NOMO-1 (cell line): ENCODE measurements around the gene VAV3.

ENCODE experiments used
- DNase-seq, 2 experiments: peaks; one replicate each; lab custom pipeline; 2025; ENCODE audit not compliant: unreplicated experiment in 2 of 2; lab: John Stamatoyannopoulos, UW

The VAV3 gene

DNA sequence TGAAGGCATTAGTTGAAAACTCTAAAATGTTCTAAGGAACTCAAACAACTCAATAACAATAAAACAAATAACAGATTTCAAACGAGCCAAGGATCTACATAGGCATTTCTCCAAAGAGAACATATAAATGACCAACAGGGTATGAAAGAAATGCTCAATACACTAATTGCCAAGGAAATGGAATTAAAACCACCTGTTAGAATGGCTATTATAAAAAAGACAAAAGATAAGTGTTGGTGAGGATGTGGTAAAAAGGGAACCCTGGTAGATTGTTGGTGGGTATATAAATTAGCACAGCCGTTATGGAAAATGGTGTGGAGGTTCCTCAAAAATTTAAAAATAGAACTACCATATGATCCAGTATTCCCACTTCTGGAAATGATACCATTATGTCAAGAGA, 9.1 kb upstream of the VAV3 start:
- no peak for DNase-seq

DNA sequence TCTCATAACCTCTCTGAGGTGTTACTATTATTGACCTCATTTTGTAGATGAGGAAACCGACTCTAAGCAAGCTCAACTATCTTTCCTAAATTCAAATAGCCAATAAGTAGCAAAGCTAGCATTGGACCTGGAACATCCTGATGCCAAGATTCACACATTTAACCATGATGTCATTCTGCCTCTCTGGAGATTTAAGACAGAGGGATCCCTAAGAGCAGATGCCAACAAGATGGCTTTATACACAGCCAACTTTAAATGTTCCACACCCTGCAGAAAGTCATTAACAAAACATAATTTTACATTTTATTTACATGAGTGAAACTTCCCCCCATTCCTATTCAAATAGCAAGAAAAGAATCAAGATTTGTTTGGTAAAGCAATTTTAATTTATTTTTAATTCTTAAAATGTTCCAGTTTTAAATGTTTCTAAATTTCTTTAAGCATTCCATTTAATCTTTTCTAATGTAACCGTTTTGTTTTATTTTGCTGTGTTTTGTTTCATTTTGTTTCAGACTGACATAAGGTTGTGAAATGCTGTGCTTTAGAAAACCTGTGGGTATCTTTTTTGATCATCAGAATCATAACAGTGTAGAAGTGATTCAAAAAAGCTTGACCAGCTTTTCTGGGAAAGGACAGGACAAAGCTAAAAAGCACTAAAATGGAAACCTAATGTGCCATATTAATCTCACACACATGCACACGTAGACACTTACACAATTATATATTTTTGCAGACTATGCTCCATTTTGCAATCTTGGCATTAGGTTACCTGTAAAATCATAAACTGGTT, 7.6 kb upstream of the VAV3 start:
- no peak for DNase-seq

DNA sequence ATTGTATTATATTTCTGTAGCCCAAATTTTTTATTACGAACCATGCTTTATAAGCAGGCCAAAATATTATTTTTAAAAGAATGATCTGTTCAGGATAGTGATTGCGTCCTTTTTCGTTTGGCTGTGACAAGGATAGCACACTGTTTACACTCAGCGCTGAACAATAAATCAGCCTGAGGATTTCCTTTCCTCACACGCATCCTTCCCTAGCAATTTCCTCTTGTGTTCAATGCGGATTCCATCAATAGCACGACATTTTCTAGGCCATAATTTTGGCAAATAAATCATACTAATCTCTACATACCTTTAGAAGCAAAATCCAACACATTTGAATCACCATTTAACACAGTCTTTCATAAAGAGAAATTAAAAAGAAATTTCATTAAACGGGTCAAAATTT, 1.6 kb upstream of the VAV3 start:
- DNase-seq: no peak

DNA sequence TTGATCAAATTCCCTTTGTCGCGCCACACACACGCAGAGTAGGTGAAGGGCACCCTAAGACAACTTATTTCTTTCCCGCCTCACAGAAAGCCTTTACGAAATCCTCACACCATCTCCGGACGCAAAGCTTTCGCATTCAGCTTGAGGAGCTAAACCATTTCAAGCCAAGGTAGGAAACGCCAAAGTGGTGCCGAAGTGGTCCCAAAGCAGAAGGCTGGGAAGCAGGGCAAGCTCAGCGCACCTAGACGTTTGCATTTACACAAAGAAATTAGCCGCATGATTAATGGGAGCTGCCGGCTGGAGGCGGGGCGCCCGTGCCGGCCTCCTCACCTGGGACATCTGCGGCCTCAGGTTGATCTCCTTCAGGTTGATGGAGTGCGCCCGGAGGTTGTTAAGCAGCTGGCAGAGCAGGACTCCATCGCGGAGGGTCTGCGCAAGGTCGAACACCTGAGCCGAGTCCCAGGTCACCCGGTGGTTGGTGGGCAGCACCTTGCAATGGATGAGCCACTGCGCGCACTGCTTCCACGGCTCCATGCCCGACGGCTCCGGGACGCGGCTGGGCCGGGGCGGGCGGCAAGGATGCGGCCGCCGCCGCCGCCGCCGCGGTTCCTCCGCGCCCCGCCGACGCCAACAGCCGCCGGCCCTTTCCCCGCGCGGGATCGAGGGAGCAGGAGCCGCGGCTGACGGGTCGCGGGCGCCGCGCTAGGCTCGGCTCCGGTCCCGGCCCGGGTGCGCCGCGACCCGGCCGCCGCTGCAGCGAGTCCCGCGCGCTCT, 457 bp downstream of the VAV3 start:
- no peak for DNase-seq

DNA sequence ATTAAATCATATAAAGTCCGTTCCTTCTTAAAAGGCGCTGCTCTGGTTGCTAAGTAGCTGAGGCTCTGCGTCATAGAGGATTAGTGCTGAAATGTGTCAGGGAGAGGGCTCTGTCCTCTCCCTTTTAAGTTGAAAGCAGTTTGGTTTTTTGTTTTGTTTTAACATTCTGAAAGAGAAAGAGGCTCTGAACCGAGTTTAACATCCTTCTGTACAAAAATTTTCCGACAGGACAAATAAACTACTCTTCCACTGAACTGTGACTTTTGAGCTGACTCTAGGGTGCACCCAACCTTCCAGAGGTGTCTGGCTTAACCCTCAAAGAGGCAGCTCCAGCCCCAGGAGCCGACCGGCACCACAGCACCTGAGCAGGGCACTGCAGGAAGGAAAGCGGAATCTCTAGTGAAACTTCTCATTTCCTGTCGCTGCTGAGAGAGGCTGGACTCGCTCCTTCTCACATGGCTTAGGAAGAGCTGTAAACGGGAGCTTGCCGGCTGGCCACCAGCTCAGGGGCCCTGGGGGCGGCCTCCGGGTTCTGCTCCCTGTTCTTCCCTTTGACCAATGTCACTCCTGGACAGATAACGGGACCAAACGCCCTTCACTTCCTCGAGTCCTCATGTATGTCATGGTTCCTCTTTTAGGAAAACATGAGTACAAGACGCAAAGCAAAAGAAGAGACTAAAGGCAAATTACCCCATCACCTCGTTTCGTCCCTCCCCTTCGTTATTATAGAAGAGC, 1.2 kb downstream of the VAV3 start:
- peak; percentile 59 to 79 for DNase-seq

DNA sequence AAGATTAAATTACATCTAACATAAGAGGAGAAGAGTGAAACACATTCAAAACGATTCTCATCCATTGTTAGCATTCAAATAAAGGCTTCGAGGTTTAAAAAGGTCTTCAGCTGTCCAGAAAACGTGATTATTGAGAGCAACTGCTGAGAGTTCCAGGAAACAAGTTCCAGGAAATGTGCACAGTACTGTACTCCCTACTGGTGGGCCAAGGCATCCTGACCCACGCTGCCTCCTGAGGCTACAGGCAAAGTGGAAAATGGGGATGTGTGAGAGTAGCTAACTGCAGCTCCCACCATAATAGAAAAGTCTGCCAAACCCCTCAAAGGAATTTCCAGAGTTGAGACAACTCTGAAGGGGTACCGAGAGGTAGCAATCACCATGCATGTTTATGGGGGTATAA, 2.0 kb downstream of the VAV3 start:
- DNase-seq: no peak

DNA sequence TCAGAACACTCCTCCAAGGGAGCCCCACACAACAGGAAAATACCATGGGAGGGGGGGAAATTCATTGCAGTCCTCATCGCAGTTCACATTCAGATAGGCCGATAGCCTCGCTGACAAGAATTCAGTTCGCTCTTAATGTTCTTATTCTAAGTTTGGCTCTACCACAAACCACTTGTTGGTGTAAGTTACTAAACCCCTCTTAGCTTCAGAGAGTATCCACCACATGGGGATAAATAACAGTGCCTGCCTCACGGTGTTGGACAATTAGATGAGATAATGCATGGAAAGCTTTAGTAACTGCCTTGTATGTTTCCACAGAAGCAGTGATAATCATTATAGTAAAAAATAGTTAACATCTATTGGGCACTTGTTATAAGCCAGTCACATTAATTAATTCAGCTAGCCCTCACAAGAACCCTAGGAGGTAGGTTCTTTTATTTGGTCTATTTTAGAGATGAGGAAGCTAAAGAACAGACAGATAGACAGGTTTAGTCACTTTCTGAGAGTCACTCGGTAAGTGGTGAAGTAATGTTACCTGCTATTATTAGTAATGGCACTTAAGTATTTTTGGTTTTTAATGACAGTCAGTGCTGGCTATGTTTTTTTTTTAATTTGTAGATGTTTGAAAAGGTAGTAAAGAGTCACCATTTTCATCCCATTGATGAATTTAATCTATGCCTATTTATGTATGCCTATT, 10.1 kb downstream of the VAV3 start:
- no peak for DNase-seq

DNA sequence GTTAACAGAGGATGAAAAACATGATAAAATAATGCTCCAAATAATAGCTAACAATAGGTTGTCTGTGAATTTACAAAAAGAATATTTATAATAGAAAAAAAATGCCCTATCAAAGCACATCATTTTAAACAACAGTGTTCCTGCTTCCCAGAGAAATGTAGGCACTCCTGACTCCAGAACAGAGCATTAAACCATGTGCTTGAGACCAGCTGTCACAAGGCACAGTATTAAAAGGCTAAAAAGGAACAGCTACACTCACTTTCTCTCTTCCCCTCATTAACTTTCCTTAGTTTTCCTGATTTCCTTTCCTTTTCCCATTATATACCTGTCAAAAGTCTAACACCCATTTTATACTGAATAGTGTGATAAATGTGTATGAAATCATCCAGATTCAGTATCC, 10.9 kb downstream of the VAV3 start:
- no peak for DNase-seq

DNA sequence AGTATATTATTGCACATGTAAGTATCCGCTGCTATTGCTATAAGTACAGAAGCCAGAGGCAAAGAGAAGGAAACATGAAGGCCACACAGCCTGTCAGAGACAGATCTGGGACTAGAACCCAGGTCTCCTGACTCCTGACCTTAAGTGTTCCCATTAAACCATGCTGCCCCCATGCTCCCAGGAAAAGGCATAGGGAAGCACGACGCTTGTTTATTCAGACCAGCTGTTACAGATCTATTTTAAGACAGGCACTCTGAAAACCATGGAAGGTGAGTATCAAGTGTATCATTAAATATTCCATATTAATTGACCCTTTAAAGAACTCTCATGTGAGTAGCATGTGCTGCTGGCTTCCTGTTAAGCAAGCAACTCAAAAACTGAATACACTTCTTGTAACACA, 11.4 kb downstream of the VAV3 start:
- no peak for DNase-seq

DNA sequence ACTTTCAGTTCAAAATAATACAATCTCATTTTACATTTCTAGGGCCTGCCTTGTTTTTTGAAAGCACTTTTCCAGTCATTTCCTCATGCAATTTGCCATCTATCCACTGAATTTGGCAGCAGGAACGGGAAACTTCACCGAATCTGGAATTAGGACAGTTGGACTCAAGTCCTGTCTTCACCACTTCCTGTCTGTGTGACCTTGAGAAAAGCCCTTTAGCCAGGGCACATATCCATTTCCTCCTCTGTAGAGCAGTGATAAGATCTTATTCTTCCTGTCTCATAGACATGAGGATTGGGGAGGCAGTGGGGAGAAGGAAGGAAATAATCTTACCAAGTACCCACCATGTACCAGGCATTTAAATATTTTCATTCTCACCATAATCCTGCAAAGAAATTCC, 12.0 kb downstream of the VAV3 start:
- DNase-seq: peak in 1 of 2 experiments; percentile 20

DNA sequence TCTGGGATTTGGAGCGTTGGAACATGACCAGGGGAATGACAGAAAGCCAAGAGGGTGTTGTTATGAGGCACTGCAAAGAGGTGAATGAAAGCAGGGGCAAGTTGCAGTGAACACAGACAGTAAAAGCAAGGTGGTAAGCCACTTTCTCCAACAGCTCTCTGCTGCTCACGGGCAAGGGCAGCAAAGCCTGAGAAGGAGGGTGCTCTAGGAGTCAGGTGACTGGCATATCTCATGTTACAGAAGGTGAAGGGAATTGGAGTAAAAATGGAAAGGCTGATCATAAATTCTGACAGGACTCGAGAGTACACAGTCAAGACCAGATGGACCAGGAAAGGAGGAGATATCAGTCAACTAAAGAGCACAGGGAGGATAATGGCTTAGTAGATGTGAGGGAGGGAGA, 14.5 kb downstream of the VAV3 start:
- no peak for DNase-seq

DNA sequence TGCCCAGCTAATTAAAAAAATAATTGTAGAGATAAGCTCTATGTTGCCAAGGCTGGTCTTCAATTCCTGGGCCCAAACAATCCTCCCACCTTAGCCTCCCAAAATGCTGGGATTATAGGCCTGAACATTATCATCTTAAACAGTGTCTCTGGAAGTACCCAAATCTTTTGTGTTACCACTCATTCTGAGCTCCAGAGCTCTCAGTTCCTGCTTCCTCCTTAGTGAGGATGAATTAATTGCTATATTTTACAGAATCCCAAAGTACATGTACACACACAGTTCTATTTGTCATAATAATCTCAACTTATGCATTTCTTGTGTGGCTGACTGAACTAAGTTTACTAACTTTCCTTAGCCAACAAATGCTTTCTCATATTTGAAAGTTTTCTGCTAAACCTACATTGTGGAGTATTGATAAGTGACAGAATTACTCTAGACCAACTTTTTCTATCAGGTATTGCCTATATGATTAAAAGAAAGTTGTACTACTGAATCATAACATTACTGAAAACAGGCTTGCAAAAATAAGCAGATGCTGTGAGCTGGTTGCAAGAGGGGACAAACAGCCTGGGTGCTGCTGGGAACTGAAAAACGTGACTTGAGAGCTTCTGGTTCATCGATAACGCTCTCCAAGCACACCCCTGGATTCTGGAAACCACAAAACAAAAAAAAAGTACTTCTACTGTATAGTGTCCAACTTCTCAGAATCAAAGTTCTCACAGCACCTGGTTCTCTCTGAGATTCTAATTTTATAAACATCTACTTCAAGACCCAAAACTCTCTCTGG, 15.3 kb downstream of the VAV3 start:
- DNase-seq: no peak

DNA sequence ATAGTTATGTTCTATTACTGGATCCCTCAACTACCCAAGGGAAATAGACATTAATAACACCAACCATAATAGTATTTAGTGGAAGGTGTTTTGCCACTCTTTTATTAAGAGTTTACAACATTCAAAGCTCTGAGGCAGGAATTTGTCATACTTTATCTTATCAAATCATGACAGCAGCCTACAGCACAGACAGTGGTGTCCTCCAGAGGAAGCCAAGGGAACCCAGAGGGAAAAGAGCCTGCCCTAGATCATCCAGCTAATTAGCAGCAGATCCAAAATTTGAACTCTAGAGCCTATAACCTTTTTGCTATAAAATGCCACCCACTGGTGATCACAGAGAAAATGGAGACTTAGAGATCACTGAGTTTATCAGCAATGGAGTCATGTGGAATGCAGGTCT, 18.2 kb downstream of the VAV3 start:
- no peak for DNase-seq

DNA sequence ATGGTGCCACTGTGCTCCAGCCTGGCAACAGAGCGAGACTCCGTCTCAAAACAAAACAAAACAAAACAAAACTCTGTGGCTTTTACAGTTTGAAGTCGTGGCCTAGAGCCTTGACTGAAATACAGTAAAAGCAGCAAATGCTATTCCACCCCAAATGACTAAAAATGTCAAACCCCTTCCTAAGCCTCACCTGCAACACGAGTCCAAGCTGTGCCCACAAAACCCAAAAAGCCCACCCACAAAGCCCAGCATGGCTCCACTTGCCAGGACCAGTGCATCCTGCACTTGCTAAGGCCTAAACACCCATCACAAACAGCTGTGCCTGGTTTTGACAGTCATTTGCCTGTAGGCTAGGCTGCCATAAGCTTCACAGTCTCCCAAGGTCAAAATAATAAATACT, 21.3 kb downstream of the VAV3 start:
- DNase-seq: no peak

DNA sequence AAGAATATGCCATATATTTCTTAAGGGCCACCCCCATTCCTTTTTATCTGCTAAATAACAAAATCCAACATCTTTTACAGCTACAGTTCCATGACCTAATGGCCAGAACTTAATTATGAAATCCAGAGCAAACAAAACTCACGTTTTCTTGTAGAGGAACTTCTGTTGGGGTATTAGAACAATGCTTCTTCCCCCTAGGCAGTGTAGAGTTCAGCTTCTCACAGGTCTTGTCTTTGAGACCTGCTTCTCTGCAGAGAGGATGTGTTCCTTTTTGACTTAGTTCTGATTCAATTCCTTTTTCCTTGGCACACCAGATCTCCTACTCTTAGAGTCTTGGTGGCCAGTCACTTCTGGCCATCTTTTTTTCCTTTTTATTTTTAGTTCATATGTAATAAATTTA, 22.2 kb downstream of the VAV3 start:
- peak; percentile 11 to 33 for DNase-seq

DNA sequence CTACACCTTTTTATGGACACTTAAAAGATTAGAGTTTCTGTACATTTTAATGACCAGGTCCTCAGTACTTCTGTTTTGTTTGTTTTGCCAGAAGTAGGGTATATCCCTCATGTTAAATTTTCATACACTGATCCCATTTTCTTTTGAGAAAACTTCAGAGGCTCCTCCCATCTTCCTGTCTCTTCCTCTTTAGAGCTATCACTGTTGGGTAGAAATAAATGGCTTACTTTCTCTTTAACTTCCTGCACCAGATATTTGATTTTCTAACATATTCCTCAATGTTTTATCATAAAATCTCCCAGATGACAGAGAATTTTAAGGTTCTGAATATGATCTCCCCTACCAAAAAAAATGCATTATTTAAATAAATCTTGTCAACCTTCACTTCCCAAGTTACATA, 23.4 kb downstream of the VAV3 start:
- peak in 1 of 2 experiments; percentile 75 for DNase-seq

DNA sequence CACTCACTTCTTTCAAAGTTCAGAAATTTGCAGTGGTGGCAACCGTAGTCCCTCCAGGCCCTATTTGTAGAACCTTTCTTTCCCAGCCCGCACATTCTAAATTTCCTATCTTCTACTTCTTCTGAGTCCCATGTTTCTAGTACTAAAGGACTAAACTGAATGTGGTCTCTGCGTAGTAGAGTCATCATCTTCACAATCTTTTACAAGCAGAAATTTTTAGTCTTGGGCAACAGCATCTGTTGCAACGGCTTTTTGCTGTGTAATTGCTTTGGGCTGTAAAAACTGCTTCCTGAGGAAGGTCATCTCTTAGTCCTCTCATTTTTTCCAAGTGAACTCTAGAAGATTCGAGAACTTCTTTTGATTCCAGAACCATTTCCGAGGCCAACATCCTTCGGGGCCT, 23.9 kb downstream of the VAV3 start:
- peak; percentile 89 to 95 for DNase-seq

DNA sequence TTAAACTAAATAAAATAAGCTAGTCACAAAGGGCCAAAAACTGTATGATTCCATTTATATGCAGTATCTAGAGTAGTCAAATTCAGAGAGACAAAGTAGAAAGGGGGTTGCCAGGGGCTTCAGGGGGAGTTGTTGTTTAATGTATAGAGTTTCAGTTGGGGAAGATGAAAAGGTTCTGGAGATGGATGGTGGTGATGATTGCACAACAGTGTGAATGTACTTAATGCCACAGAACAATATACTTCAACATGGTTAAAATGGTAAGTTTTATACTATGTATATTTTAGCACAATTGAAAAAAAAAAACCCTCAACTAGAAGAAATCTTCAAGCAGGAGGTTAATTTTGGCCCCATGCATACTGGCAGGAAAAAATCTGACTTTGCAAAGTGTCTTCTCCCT, 24.3 kb downstream of the VAV3 start:
- DNase-seq: no peak

DNA sequence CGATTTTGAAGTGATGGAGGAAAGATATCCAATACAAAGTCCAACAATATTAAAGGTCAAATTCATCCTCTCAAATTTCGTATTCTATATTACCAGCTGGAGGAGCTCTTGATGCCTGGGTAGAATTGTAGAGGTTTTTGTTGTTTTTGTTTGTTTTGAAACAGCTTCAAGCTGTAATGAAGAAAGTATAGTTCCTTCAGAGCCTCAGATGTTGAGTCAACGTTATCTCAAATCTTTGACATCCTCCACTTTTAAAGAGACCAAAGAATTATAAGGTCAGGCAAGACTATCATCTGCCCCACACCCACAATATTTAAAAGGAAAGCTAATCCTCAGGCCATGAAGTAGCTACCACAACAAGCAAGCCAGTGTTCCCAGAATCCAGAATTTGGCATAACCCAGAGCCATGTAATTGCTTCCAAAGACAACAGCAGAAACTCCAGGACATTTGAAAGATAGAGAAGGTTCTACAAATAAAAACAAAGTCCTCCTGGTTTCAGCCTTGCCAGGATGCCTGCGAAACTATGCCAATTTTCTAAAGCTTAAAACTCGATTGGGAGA, 24.9 kb downstream of the VAV3 start:
- DNase-seq: no peak

DNA sequence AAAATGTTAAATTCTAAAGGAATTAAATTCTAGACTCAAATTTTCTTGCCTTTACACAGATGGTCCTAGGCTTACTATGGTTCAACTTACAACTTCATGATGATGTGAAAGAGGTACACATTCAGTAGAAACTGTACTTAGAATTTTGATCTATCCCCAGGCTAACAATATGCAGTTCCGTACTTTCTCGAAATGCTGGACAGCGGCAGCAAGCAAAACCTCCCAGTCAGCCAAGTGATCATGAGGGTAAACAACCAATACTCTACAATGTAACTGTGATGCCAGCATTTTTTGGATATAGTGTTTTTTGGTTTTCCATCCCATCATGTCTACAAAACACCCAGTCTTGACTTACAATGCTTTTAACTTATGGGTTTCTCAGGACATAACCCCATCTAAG, 25.7 kb downstream of the VAV3 start:
- DNase-seq: no peak
